ENCODE results near the gene PLA2G3.

- TF ChIP-seq POLR2AphosphoS5 (IDR thresholded peaks at IDR 0.05; ENCODE audit: low read depth, low read length), result no peak
- no peak for TF ChIP-seq PREB (CRISPR knock-in tag; IDR thresholded peaks at IDR 0.05)
- TF ChIP-seq PBX3 (CRISPR knock-in tag; IDR thresholded peaks at IDR 0.05; ENCODE audit: borderline replicate concordance), result no peak
- no peak for TF ChIP-seq ZKSCAN8 (CRISPR knock-in tag; IDR thresholded peaks at IDR 0.05; ENCODE audit: borderline replicate concordance)
- no peak for TF ChIP-seq KDM5A (IDR thresholded peaks at IDR 0.05; ENCODE audit: borderline replicate concordance, low read length)
- no peak for TF ChIP-seq ZNF839 (CRISPR knock-in tag; IDR thresholded peaks at IDR 0.05; ENCODE audit: borderline replicate concordance)
- TF ChIP-seq ZBTB10 (CRISPR knock-in tag; IDR thresholded peaks at IDR 0.05; ENCODE audit: borderline replicate concordance), result no peak
- TF ChIP-seq UBTF (CRISPR knock-in tag; IDR thresholded peaks at IDR 0.05), result no peak
Observed at GRCh38 chr22:31100762-31101525, 39.4 kb downstream of the PLA2G3 start.
